Fibroblast of lung (primary cell): ENCODE measurements around the gene KSR2.

Experiments used
- CTCF ChIP-seq, 2 donors: IDR thresholded peaks in 1 of 2; conservative IDR thresholded peaks in 1 of 2; 1 replicate in 1 of 2; 2 replicates in 1 of 2; pipeline ENCODE4 v1.5.1; 2011 to 2012; ENCODE audit warnings: low read length in 2 of 2, control low read depth in 1 of 2, inconsistent platforms in 1 of 2, low read depth in 1 of 2, mild to moderate bottlenecking in 1 of 2
- EZH2 ChIP-seq: IDR thresholded peaks from 2 replicates; pipeline ENCODE4 v1.5.1; 2012; ENCODE audit warnings: low read length, control low read depth, mild to moderate bottlenecking; ENCODE audit errors: missing control alignments

- TF ChIP-seq CTCF (conservative IDR thresholded peaks at IDR 0.05 in 1 of 2, IDR thresholded peaks at IDR 0.05 in 1 of 2; ENCODE audit: low read depth in 1 of 2, low read length in 2 of 2): no peak
- no peak for TF ChIP-seq EZH2
These were observed 244.2 kb downstream of the KSR2 start for GRCh38 chr12:117724543-117724942.
